Measurements from ENCODE around the gene GALNT2. TPM values are rescaled to one million over a fixed set of nuclear protein-coding genes. Genes with fewer than 3 reads are reported as not detected.

Gene GALNT2
- total and polyA plus RNA-seq, 2 of the 13 experiments (the other 11 are each of a cell fraction or from before 2014, with no cell fraction given): 39.3 to 39.6 TPM

GRCh38 chr1:230249695-230250480, 182.8 kb downstream of the GALNT2 start:
- no peaks in the 10 kb centered on the region for H3K27me3 ChIP-seq (ENCODE audit: control insufficient read depth in 1 of 2, insufficient read depth in 2 of 2, low read length in 2 of 2)
- ChIA-PET CTCF (ENCODE audit: low intra/inter-chr PET ratio, low total read pairs) (no interaction called here), POLR2A (no interaction called here)
- TF ChIP-seq ZBTB7A (CRISPR knock-in tag; IDR thresholded peaks at IDR 0.05): no peak
- TF ChIP-seq ELF4 (CRISPR knock-in tag; IDR thresholded peaks at IDR 0.05; ENCODE audit: borderline replicate concordance): no peak
- TF ChIP-seq ZBTB42 (CRISPR knock-in tag; IDR thresholded peaks at IDR 0.05): no peak
- TF ChIP-seq RBFOX2 (IDR thresholded peaks at IDR 0.05; ENCODE audit: low read depth, low read length): no peak
- no peak for TF ChIP-seq PRPF4 (IDR thresholded peaks at IDR 0.05; ENCODE audit: low read depth, low read length, poor library complexity, severe bottlenecking)
- no peak for TF ChIP-seq ZNF337 (CRISPR knock-in tag; IDR thresholded peaks at IDR 0.05; ENCODE audit: borderline replicate concordance, low read depth)
- no peak for TF ChIP-seq POLR2A (IDR thresholded peaks at IDR 0.05; ENCODE audit: insufficient read depth in 1 of 2, low read depth in 2 of 2, low read length in 2 of 2)
- TF ChIP-seq ZNF607 (CRISPR knock-in tag; IDR thresholded peaks at IDR 0.05; ENCODE audit: borderline replicate concordance): no peak
- no peak for TF ChIP-seq TCF7 (IDR thresholded peaks at IDR 0.05; ENCODE audit: low read depth)
- no peak for TF ChIP-seq ZSCAN31 (CRISPR knock-in tag; IDR thresholded peaks at IDR 0.05; ENCODE audit: low read depth)
- no peak for TF ChIP-seq ZBTB14 (CRISPR knock-in tag; IDR thresholded peaks at IDR 0.05)
- no peak overlapping the region for H3K4me3 ChIP-seq (replicated peaks in 1 of 3; ENCODE audit: insufficient read depth in 1 of 3, low read depth in 2 of 3, low read length in 3 of 3)
- no peak overlapping the region for H2AFZ ChIP-seq (ENCODE audit: low read length)
- FAIRE-seq (no peak), ATAC-seq (no peak), DNase-seq (ENCODE audit: low spot score) (no peak)
- no peak overlapping the region for H3K4me2 ChIP-seq (ENCODE audit: low read depth, low read length)
- H3K27ac ChIP-seq (ENCODE audit: extremely low read length, insufficient read depth, low read length): no peak overlapping the region
- H3K36me3 ChIP-seq (replicated peaks in 1 of 2; ENCODE audit: control insufficient read depth in 1 of 2, insufficient read depth in 2 of 2, low read length in 2 of 2): peaks cover 14 to 64% of the 10 kb centered on the region in 2 experiments
- H3K9me3 ChIP-seq (ENCODE audit: low read length): no peaks in the 10 kb centered on the region
- WGBS (ENCODE audit: low lambda C conversion rate): 97% methylated on average over 11 of the region's 11 CpGs
- BruUV-seq (replicated peaks): no TSS peak
- H4K20me1 ChIP-seq (ENCODE audit: insufficient read depth, low read length): no peaks in the 10 kb centered on the region
- H3K9ac ChIP-seq (ENCODE audit: insufficient read depth, low read depth, low read length): no peak overlapping the region
- peaks cover 9% of the 10 kb centered on the region for H3K4me1 ChIP-seq (ENCODE audit: insufficient read depth, low read length)
- no peaks in the 10 kb centered on the region for H3K79me2 ChIP-seq (ENCODE audit: insufficient read depth, low read length)
- in situ Hi-C loops (cut with HindIII; ENCODE audit: extremely low pct_ligation_motif_present, low pct_unique_long_range_greater_than_20kb): no loop called here
- intact Hi-C loops (cut with micrococcal nuclease; ENCODE audit: unreplicated experiment): no loop called here

Data from HepG2 (cell line).